GM21390 (cell line): ENCODE data around the gene ATP8B1.
A peak's percentile ranks its signal among the peaks of the same experiment; 100 is the strongest.

Experiments
- ATAC-seq: cut with Tn5 transposase; IDR thresholded peaks from one replicate; pipeline ENCODE4 v1.9.1; 2021; ENCODE audit not compliant: unreplicated experiment

Gene ATP8B1

DNA sequence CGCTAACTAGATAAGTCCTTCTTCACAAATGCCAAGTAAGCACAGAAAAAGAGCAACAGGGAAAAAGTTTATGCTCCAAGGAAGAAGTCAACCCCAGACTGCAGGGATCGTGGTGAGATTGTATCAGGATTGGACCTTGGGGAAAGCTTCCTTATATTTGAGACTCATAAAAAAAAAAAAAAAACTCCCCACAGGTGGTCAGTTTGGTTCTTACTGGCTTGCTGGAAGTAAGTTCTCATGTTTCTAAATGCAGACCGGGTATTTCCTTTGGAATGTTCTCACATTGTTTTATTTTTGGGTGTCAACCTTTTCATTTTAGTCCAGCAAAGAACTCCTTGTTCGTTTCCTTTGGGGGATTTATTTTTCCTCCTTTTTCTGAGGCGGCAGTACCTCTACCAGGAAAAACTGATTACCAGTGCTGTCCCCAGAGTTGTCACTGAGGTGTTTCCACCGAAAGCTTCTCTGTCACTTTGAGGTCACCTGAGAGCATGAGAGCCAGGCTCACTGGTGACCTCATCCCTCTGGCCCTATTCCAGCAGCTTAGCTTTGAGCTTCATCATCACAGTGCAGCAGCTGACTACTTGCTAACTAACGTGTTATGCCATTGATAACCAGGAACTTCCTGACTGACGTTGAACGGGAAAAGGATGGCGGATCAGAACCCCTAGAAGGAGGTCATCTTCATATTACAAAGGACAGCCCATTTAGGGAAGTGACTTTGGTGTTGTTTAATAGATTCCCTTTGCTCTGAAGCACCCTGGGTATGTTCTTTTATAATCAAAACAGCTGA, 16.8 kb upstream of the ATP8B1 start:
- peak; percentile 72 for ATAC-seq

DNA sequence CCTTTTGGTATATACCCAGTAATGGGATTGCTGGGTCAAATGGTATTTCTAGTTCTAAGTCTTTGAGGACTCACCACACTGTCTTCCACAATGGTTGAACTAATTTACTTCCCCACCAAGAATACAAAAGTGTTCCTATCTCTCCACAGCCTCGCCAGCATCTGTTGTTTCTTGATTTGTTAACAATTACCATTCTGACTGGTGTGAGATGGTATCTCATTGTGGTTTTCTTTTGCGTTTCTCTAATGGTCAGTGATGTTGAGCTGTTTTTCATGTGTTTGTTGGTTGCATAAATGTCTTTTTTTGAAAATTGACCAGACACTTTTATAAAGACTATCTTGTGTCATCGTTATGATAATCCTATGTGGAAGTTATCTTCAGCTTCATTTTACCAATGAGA, 16.0 kb upstream of the ATP8B1 start:
- no peak for ATAC-seq

DNA sequence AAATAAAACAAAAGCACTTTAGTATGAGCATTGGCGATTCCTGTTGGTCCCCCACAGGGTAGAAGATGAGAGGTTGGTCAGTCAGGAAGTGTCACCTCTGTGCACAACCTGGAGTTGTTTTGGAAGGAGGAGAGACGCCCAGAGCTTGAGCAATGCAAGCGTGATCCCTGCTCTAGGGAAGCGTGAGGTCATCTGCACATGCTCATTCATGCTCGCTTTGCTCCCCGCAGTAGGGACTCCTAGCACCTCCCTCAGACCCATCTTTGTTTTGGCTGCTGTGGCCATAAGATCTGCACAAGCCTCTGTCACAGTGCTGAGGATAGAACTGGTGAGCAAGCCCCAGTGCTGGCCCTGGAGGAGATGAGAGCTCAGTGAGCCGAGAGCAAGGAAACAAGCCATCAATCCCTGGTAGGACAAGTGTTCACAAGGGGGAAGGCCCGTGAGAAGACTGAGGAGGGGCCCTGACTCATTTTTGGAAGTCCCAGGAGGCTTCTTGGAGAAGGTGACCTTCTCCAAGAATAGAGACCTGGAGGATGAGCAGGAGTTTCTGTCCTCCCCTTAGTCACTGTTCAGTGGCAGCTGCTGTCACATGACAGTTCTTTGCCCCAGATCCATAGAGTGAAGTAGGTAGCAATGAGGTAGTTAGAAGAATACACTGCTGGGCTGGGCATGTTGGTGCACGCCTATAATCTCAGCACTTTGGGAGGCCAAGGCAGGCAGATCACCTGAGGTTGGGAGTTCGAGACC, 13.3 kb upstream of the ATP8B1 start:
- no peak for ATAC-seq

DNA sequence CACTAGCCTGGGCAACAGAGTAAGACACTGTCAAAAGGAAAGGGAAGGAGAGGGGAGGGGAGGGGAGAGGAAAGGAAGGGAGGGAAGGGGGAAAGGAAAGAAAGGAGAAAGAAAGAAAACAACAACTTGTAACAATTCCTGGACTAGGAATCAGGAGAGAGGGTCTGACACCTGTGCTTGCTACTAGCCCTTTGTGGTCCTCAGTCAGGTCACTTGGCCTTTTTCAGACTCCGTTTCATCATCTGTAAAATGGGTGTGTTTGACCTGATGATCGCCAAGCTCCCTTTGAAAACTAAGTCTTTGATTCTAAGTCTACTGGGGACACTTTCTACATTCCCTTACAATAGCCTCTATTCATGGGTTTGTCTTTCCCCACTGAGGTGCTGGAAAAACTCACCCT, 11.4 kb upstream of the ATP8B1 start:
- no peak for ATAC-seq

DNA sequence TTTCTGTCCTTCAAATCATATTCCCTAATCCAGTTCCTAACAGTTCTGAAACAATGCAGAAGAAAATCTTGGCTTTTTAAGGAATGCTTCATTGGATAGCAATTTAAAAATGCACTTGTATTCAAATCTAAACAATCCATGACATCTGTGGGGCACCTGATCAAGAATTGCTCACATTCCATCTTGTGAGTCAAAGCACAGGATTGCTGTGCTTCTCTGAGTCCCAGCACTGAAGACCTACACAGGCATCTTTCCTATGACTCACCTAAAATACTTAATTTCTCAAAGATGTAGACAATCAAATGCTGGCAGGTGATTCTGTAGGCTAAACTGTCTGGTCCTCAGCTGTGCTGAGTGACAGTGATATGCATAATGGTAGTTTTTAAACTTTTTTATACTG, 10.1 kb upstream of the ATP8B1 start:
- ATAC-seq: no peak

DNA sequence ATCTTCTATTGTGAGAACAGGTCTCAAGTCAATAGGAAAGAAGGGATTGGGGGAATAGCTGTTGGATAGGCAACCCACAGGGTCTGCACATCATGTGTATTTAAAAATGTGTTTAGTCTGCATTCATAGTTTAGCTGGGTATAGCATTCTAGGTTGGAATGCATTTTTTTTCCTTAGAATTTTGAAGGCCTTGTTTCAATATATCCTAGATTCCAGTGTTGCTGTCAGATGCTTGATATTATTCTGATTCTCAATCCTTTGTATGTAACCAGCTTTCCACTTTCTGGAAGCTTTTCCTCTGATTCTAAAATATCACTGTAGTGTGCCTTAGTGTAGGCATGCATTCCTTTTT, 9.0 kb upstream of the ATP8B1 start:
- ATAC-seq: no peak

DNA sequence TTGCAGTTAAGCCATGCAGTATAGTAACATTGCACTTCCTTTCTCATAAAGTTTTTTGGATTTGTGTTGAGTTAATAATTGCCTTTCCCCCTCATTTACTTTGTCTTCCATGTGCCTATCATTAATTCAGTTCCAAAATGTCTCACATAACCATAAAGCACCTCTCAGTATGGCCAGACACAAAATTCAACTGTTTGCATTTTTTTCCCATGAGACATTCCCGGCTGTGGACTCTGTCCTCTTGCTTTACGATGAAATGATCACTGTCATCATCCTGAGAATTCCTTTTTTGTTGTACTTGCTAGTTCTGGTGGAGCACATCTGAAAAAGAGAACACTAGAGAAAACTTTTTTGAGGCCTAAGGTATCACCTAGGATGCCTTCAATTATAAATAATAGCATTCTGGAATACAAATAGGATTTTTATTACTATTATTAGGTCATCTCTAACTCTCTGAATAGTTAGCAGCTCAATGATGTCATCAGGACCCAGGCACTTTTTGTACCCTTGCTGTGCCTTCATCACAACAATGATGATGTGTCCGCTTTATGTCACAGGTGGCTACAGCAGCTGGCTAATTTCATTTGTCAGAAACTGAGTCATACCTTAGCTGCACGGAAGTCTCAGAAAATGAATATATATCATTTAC, 8.5 kb upstream of the ATP8B1 start:
- ATAC-seq: no peak

DNA sequence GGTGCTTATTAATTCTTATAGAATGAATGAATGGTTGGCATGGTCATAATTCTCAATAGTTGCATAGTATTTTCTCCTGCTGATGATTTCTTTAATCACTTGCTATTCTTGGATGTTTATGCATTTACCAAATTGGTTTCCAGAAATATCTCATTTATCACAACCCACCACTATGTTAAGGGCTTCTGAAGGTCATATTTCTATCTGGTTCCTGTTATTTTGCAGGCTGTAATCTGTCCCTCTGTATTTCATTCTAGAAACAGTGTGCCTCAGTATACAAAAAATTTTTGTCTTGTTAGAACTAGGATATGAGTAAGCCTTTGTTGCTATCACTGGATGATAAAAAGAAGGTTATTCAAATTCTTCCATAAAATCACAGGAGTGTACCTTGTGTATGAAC, 6.1 kb upstream of the ATP8B1 start:
- ATAC-seq: no peak

DNA sequence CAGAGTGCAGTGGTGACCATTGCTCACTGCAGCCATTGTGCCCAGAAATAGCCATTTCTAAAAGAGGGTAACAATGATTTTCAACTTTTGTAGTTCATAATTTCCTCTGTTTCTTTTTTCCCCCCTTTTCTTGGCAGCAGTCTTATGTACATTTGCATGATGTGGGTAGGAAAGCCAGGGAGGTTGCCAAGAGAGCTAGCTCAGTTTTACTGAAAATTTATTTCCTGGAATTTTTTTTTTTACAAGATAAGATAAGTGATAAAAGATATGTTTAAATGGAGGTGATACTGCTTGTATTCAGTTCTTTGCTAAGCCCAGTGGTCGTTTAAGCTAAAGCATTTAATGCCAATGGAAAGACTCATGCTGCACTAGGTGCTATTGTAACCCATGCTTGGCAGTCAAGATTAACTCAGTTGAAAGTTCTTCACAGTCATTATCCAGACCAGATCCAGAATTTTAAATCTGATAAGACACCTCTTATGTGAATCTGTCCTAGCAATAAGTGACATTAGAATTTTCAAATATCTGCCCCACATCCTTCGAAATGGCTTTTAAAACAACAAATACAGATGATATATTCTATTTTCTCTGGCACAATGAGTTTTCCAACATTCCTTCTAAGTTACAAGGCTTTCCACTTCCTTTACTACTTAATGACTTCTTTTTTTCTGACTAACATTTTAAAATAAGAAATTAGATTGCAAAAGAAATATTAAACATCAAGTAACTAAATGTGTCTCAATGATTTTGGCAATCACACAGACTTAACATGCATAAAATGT, 4.4 kb upstream of the ATP8B1 start:
- ATAC-seq: no peak

DNA sequence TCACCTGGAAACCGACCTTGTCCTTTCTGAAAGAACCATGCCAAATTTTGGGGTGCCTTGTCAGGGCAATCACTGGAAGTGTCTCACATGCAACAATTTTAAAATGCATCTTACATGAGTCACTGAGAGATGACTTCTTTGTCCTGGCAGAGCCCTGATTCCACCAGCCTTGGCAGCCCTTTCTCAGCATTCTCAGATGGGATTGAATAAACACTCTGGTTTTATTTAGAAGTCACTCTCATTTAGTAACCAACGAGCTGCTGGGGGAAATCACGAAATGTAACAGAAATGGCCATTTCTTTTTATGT, 3.8 kb upstream of the ATP8B1 start:
- no peak for ATAC-seq

DNA sequence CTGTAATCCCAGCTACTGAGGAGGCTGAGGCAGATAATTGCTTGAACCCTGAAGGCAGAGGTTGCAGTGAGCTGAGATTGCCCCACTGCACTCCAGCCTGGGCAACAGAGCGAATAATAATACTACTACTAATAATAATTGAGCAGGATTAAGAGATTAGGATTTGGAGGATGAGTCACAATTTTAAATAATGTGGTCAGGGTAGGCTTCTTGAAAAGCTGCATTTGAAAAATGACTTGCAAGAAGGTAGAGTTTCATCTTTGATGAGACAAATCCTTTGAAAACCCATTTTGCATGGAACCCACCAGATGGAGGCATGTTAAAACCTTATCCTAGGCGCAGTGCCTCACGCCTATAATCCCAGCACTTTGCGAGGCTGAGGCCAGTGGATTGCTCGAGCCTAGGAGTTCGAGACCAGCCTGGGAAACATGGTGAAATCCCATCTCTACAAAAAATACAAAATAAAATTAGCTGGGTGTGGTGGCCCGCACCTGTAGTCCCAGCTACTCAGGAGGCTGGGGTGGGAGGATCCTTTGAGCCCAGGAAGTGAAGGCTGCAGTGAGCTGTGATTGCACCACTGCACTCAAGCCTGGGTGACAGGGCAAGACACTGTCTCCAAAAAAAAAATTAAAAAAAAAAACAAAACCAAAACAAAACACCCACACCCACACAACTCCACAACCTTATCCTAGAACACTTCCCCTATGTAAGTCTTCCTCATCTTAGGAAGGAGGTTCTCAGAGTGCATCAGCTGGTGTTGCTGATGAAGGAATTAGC, 3.3 kb upstream of the ATP8B1 start:
- ATAC-seq: no peak

DNA sequence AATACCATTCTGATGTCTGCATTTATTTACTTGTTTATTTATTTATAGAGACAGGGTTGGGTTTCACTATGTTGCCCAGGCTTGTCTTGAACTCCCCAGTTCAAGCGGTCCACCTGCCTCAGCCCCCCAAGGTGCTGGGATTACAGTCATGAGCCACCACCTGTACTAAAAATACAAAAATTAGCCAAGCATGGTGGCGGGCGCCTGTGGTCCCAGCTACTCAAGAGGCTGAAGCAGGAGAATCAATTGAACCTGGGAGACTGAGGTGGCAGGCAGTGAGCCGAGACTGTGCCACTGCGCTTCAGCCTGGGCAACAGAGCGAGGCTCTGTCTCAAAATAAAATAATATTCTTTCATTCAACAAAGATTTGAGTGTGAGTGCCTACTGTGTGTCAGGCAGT, 2.0 kb upstream of the ATP8B1 start:
- ATAC-seq: no peak

DNA sequence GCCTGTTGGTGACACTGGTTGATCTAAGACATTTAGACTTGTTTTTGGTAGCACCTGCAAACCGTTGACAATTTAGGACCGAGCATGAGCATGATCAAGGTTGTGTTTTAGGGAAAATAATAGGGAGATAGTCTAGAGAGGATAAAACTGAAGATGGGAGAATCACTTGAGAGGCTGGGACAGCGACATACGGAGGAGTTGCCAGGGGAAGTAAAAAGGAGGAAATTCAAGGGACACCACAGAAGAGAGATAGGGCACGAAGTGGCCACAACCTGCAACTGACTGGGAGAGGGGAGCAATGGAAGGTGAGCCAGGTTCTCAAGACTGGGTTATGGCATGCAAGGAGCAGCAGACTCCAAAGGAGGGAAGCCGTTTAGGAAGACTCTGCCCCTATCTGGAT, 1.4 kb upstream of the ATP8B1 start:
- no peak for ATAC-seq

DNA sequence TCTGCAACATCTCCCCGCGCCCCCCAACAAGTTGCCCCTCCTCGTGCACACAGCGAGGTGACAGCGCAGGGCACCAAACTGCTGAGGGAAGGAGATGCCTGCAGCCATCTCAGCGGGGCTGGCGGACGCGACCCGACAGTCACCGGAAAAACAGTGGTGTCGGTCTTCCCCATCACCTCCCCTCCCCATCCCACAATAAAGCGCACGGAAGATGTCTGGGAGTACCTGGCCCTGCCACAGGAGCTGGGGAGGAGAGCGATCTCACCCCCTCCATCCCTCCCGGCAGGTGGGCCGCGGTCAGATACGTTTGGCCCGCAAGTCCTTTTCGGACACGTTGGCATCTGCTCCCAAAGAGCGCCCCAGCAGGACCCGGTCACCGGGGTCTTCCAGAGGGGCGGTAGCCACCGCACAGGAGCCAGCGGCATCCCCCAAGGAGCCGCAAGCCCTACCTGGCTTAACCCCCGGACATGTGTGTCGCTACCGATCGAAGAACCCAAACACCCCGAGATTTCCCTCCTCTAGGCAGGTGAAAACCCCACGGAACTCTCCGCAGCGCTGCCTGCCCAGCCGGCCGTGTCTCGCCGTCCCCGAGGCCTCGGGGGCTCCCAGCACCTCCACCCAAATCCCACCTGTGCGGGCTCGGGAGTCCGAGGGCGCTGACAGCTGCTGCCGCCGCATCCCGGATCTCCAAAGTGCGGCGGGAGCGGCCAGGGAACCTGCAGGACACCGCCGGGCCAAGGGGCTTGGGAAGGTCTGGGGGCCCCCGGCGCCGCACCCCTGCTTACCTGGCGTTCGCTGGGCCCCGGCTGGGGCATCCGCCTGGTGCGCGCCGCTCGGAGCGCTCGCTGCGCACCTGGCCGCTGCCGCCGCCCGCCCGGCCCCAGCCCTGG, 657 bp downstream of the ATP8B1 start:
- ATAC-seq: peak; percentile 22

DNA sequence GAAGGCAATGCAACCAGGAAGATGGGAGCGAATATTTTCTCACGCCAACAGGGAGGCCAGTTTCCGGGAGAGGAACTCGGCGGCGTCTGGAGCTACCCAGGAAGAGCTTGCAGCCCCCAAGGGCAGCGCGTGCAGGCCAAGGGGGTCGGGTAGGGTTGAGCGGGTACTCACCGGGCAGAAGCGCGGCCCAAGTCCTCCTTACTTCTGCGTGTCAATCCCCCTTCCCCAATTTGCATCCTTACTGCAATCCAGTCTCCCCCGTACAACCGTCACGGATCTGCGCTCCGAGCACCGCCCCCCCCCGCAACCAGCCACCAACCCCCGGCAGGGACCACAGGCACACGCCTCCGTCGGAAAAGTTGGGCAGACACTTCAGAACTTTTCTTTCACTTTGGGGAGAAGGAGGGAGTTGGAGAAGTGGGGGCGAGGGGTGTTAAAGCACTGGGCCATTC, 1.3 kb downstream of the ATP8B1 start:
- no peak for ATAC-seq

DNA sequence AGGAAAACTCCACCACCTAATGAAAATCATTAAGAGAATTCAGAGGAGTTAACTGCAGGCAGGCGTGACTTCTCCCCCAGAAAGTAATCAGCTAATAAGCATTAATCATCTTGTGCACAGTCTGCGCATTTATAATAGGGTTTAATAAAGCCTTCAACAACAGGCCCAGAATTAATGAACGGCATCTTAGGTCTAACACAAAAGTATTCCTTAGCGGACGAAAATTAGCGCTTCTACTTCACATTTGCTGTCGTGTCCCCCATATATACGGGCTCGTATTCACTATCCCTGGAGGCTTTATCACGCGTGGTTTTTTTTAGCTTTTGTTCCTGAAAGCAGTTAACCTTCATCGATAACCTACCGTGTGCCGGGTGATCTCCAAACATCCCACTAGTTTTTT, 1.8 kb downstream of the ATP8B1 start:
- no peak for ATAC-seq

DNA sequence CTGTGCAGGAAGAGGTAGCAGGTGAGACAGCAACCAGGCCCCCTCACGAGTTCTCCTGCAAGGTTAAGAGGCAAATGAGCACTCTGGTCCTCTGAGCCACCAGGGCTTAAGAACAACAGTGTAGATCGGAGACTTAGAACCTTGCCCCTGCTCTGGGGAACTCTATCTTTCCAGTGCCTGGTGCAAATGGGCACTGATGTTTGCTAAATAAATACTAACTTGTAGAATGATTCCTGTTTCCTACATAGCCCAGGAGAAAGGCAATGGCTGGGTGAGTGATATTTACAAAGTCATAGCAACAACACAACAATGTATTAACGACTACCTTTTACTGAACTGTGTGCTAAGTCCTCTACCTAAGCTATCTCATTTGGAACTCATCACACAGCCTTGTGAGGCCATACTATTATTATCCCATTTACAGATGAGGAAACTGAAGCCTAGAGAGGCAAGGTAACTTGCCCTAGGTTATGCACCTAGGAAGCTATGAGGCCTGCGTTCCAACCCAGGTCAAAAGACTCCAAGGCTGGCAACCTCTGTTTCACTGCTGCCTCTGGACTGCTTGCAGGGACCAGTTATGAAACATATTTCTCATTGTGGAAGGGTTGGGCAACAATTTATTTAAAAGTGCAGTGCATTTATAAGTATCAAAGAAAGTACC, 4.3 kb downstream of the ATP8B1 start:
- no peak for ATAC-seq

DNA sequence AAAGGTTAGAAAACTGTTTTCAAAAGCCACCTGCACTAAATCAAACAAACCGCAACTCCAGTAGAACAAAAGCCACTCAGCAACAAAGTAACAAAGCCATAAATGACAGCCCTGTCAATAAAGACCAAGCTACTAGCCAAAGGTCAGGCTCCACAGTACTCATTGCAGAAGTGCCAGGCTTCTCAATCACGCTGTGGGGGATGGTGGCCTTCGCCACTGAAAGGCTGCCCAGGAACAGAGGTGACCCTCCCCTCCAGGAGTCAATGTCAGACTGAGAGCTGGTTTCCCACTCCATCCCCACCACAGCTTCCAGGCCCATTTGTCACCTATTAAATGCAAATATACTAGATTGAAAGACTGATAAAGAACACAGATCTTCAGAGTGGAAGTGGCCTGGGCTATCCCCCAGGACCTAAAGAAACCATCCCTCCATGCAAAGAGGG, 5.9 kb downstream of the ATP8B1 start:
- no peak for ATAC-seq
